SK-N-SH (cell line): ENCODE data around the gene CTNNA3.
"Not testable (repeated sequence)": the region's sequence is repeated elsewhere in the genome, so short reads cannot be mapped to it uniquely, and the experiment has no call there.

Source experiments
- EP300 ChIP-seq, 2 experiments: IDR thresholded peaks; 2 replicates each; pipeline versions ENCODE4 v1.4.0 to v1.6.1; 2012; ENCODE audit warnings: borderline replicate concordance in 1 of 2, low read depth in 1 of 2, low read length in 1 of 2
- GABPA ChIP-seq: IDR thresholded peaks from 2 replicates; pipeline ENCODE4 v1.4.0; 2012; ENCODE audit warnings: low read depth, mild to moderate bottlenecking
- JUND ChIP-seq: IDR thresholded peaks from 2 replicates; pipeline ENCODE4 v1.4.0; 2012
- NRF1 ChIP-seq: IDR thresholded peaks from 2 replicates; pipeline ENCODE4 v1.6.1; 2012; ENCODE audit warnings: low read depth, mild to moderate bottlenecking, low read length
- TAF1 ChIP-seq: IDR thresholded peaks from 2 replicates; pipeline ENCODE4 v1.6.1; 2012; ENCODE audit warnings: low read depth, mild to moderate bottlenecking, low read length, moderate library complexity, borderline replicate concordance
- TF ChIP-seq, protein P1 (sequence below): fragments of 200-600 bp; sonication (generic); IDR thresholded peaks from 2 replicates; pipeline ENCODE4 v1.6.1; 2017; ENCODE audit warnings: antibody characterized with exemption, mild to moderate bottlenecking, moderate library complexity

GRCh38 chr10:67530990-67531389 is 165.0 kb downstream of the CTNNA3 start:
- TF ChIP-seq NRF1; EP300 (IDR thresholded peaks at IDR 0.05; ENCODE audit: borderline replicate concordance in 1 of 2, low read depth in 1 of 2, low read length in 1 of 2); JUND; GABPA; TAF1: not testable (repeated sequence)
- TF ChIP-seq, protein P1, sequence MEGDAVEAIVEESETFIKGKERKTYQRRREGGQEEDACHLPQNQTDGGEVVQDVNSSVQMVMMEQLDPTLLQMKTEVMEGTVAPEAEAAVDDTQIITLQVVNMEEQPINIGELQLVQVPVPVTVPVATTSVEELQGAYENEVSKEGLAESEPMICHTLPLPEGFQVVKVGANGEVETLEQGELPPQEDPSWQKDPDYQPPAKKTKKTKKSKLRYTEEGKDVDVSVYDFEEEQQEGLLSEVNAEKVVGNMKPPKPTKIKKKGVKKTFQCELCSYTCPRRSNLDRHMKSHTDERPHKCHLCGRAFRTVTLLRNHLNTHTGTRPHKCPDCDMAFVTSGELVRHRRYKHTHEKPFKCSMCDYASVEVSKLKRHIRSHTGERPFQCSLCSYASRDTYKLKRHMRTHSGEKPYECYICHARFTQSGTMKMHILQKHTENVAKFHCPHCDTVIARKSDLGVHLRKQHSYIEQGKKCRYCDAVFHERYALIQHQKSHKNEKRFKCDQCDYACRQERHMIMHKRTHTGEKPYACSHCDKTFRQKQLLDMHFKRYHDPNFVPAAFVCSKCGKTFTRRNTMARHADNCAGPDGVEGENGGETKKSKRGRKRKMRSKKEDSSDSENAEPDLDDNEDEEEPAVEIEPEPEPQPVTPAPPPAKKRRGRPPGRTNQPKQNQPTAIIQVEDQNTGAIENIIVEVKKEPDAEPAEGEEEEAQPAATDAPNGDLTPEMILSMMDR, result not testable (repeated sequence)
